DOHH2 (cell line): Measurements from ENCODE around the gene CCNI.

Experiments used
- H3F3A ChIP-seq: fragments of 200-600 bp; sonication (generic), shearing (Covaris generic); 2 replicates; pipeline ENCODE4 v1.6.0; 2016; ENCODE audit warnings: antibody characterized with exemption, mild to moderate bottlenecking; ENCODE audit not compliant: control insufficient read depth, insufficient read depth
- H3K27ac ChIP-seq: fragments of 200-600 bp; sonication (generic); 2 replicates; pipeline ENCODE4 v1.5.1; 2014; ENCODE audit warnings: low read depth, mild to moderate bottlenecking, low read length, moderate library complexity
- H3K27me3 ChIP-seq: fragments of 200-600 bp; sonication (generic); 2 replicates; pipeline ENCODE4 v1.6.1; 2014; ENCODE audit warnings: mild to moderate bottlenecking, low read length, mixed read lengths; ENCODE audit not compliant: control insufficient read depth
- H3K36me3 ChIP-seq: fragments of 200-600 bp; sonication (generic); 2 replicates; pipeline ENCODE4 v1.6.1; 2014; ENCODE audit warnings: mild to moderate bottlenecking, low read length, moderate library complexity, mixed read lengths; ENCODE audit not compliant: control insufficient read depth
- H3K4me1 ChIP-seq: fragments of 200-600 bp; sonication (generic); 2 replicates; pipeline ENCODE4 v1.6.1; 2014; ENCODE audit warnings: mild to moderate bottlenecking, low read length, mixed read lengths; ENCODE audit not compliant: control insufficient read depth
- H3K4me2 ChIP-seq: fragments of 200-600 bp; sonication (generic); 2 replicates; pipeline ENCODE4 v1.6.0; 2014; ENCODE audit warnings: mild to moderate bottlenecking, low read length, moderate library complexity
- H3K4me3 ChIP-seq: fragments of 200-600 bp; sonication (generic); 2 replicates; pipeline ENCODE4 v1.5.1; 2014; ENCODE audit warnings: mild to moderate bottlenecking, low read length, mixed read lengths
- H3K79me2 ChIP-seq: fragments of 200-600 bp; sonication (generic); 2 replicates; pipeline ENCODE4 v1.6.1; 2014; ENCODE audit warnings: mild to moderate bottlenecking, low read length, mixed read lengths; ENCODE audit not compliant: control insufficient read depth
- H3K9me2 ChIP-seq: fragments of 200-600 bp; sonication (generic); replicated peaks from 2 replicates; pipeline ENCODE4 v1.6.1; 2014; ENCODE audit warnings: mild to moderate bottlenecking, low read length, mixed read lengths; ENCODE audit not compliant: control insufficient read depth
- H3K9me3 ChIP-seq: fragments of 200-600 bp; sonication (generic); 2 replicates; pipeline ENCODE4 v1.6.1; 2014; ENCODE audit warnings: antibody characterized with exemption, low read length, mixed read lengths; ENCODE audit not compliant: control insufficient read depth, insufficient read depth
- H4K20me1 ChIP-seq: fragments of 200-600 bp; sonication (generic); 2 replicates; pipeline ENCODE4 v1.6.0; 2014; ENCODE audit warnings: low read depth, mild to moderate bottlenecking, antibody characterized with exemption, low read length, moderate library complexity; ENCODE audit not compliant: control insufficient read depth, insufficient read depth
- CTCF ChIP-seq: fragments of 200-600 bp; sonication (generic); IDR thresholded peaks from one replicate; pipeline ENCODE4 v1.5.1; 2014; ENCODE audit warnings: antibody characterized with exemption, mild to moderate bottlenecking, low read depth, low read length; ENCODE audit not compliant: poor library complexity, severe bottlenecking
- EZH2phosphoT487 ChIP-seq: fragments of 200-600 bp; sonication (generic); IDR thresholded peaks from 2 replicates; pipeline ENCODE4 v1.6.1; 2017; ENCODE audit warnings: borderline replicate concordance, mild to moderate bottlenecking, antibody characterized with exemption, low read length, moderate library complexity, mixed read lengths

CCNI gene

GRCh38 chr4:77078401-77078800, 2.6 kb upstream of the CCNI start:
- 0 out of 2 replicates have a peak overlapping the region, but pooled peaks have one; percentile 5 for H3K4me2 ChIP-seq
- H3K9me2 ChIP-seq: no peaks in the 10 kb centered on the region
- peaks cover 41% of the 10 kb centered on the region for H3K4me1 ChIP-seq
- no peak overlapping the region for H3K4me3 ChIP-seq
- peaks cover 15% of the 10 kb centered on the region for H4K20me1 ChIP-seq
- H3K27me3 ChIP-seq: no peaks in the 10 kb centered on the region
- H3K9me3 ChIP-seq: no peaks in the 10 kb centered on the region
- peaks cover 19% of the 10 kb centered on the region for H3K36me3 ChIP-seq
- peaks cover 47% of the 10 kb centered on the region for H3K79me2 ChIP-seq
- H3F3A ChIP-seq: peaks cover 11% of the 10 kb centered on the region
- TF ChIP-seq EZH2phosphoT487 (no peak), CTCF (no peak)
- no peak overlapping the region for H3K27ac ChIP-seq

- H3K27ac ChIP-seq: peak overlapping the region; percentile 81
- H3K4me3 ChIP-seq: peak overlapping the region; percentile 94
- no peaks in the 10 kb centered on the region for H3K9me2 ChIP-seq
- H3K79me2 ChIP-seq: peaks cover 60% of the 10 kb centered on the region
- peaks cover 54% of the 10 kb centered on the region for H3K4me1 ChIP-seq
- TF ChIP-seq CTCF (no peak), EZH2phosphoT487 (no peak)
- peak overlapping the region; percentile 90 for H3K4me2 ChIP-seq
- peaks cover 11% of the 10 kb centered on the region for H3F3A ChIP-seq
- peaks cover 29% of the 10 kb centered on the region for H3K36me3 ChIP-seq
- no peaks in the 10 kb centered on the region for H3K9me3 ChIP-seq
- no peaks in the 10 kb centered on the region for H3K27me3 ChIP-seq
- H4K20me1 ChIP-seq: peaks cover 28% of the 10 kb centered on the region
Observed at GRCh38 chr4:77076889-77077635, 1.3 kb upstream of the CCNI start.

- Histone ChIP-seq H3K79me2 (peaks cover 79% of the 10 kb centered on the region), H3K4me3 (peak overlapping the region; percentile 94), H3K9me2 (no peaks in the 10 kb centered on the region), H3F3A (peaks cover 10% of the 10 kb centered on the region), H3K4me2 (peak overlapping the region; percentile 90), H3K4me1 (peaks cover 58% of the 10 kb centered on the region), H3K36me3 (peaks cover 46% of the 10 kb centered on the region), H3K27ac (peak overlapping the region; percentile 81), H3K27me3 (no peaks in the 10 kb centered on the region), H3K9me3 (no peaks in the 10 kb centered on the region), H4K20me1 (peaks cover 35% of the 10 kb centered on the region)
- TF ChIP-seq EZH2phosphoT487: no peak
- TF ChIP-seq CTCF: no peak
Observed at GRCh38 chr4:77074981-77075855, 571 bp downstream of the CCNI start.
